ENCODE results near the gene DNASE1L1.

- TF ChIP-seq, protein P1, sequence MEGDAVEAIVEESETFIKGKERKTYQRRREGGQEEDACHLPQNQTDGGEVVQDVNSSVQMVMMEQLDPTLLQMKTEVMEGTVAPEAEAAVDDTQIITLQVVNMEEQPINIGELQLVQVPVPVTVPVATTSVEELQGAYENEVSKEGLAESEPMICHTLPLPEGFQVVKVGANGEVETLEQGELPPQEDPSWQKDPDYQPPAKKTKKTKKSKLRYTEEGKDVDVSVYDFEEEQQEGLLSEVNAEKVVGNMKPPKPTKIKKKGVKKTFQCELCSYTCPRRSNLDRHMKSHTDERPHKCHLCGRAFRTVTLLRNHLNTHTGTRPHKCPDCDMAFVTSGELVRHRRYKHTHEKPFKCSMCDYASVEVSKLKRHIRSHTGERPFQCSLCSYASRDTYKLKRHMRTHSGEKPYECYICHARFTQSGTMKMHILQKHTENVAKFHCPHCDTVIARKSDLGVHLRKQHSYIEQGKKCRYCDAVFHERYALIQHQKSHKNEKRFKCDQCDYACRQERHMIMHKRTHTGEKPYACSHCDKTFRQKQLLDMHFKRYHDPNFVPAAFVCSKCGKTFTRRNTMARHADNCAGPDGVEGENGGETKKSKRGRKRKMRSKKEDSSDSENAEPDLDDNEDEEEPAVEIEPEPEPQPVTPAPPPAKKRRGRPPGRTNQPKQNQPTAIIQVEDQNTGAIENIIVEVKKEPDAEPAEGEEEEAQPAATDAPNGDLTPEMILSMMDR (IDR thresholded peaks at IDR 0.05): no peak
- TF ChIP-seq POLR2A (IDR thresholded peaks at IDR 0.05): no peak
Measured at GRCh38 chrX:154437971-154438893, 29.2 kb upstream of the DNASE1L1 start.

All from body of pancreas (tissue), 4 donors.